GM10266 (cell line): ENCODE measurements around the gene TDRD10.

Experiments
- DNase-seq: peaks from one replicate; pipeline ENCODE4 v3.0.0; 2012; ENCODE audit errors: extremely low spot score
- CTCF ChIP-seq: IDR thresholded peaks from 2 replicates; pipeline ENCODE4 v1.5.1; 2012; ENCODE audit warnings: mild to moderate bottlenecking, low read depth; ENCODE audit not compliant: control insufficient read depth, insufficient read depth; ENCODE audit errors: missing control alignments

Gene TDRD10

DNA sequence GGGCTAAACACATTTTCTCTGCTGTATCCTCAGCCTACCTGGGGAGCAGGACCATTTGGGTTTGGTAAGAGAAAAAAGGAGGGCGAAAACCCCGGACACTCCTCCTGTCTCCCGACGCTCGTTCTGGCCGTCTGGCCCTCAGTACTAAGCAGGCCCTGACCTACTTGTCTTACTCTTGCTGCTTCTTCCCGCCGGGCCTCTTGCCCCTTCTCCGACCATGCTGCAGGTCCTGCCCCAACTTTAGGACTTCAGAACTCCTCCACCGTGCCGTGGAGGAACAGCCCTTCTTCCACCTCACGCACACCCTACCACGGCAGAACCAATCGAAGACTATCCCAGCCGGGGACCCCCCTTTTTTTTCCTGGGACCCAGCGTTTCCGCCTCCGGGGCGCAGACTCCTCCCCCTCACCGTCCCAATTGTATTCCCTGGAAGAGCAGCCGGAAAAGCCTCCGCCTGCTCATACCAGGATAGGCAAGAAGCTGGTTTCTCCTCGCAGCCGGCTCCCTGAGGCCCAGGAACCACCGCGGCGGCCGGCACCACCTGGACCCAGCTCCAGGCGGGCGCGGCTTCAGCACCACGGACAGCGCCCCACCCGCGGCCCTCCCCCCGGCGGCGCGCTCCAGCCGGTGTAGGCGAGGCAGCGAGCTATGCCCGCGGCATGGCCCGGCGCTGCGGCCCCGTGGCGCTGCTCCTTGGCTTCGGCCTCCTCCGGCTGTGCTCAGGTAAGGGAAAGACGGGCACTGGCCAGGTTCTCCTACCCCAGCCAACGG lies 65.6 kb downstream of the TDRD10 start, which contains the start of gene CHRNB2:
CHRNB2 (plus strand) TSS at position 393 of the 771 bp plus-strand sequence; CDS start at position 660, 267 bp downstream.
- no peak for TF ChIP-seq CTCF
- DNase-seq: peak; percentile 90

DNA sequence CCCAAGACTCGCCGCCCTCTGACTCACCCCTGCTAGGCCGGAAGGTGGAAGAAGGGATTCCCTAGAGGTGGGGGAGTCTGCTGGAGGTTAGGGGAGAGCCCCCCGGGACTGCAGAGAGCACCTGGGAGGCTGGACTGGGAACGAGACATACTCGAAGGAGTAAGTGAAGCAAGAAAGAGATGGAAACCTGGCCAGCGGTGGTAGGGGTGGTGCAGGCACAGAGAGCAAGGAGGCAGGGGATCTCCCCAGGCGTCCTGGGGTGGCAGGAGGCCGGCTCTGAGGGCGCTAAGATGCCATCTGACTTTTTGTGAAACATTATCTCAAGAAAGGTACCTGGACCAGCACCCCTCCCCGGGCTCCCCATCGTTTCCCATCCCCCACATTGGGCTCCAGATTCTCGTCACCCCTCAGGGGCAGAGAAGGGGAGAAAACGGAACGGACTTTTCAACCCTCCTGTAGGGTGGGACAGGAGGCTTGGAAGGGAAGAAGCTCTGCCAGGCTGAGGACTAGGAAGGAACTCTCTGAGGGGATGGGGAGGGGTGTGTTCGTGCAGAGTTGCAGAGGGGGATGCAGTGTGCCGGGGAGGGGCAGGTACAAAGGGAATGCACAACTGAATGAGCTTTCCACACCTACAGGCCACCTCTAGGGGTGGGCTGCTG lies 66.3 kb downstream of the TDRD10 start:
- DNase-seq: peak; percentile 47
- TF ChIP-seq CTCF: no peak

DNA sequence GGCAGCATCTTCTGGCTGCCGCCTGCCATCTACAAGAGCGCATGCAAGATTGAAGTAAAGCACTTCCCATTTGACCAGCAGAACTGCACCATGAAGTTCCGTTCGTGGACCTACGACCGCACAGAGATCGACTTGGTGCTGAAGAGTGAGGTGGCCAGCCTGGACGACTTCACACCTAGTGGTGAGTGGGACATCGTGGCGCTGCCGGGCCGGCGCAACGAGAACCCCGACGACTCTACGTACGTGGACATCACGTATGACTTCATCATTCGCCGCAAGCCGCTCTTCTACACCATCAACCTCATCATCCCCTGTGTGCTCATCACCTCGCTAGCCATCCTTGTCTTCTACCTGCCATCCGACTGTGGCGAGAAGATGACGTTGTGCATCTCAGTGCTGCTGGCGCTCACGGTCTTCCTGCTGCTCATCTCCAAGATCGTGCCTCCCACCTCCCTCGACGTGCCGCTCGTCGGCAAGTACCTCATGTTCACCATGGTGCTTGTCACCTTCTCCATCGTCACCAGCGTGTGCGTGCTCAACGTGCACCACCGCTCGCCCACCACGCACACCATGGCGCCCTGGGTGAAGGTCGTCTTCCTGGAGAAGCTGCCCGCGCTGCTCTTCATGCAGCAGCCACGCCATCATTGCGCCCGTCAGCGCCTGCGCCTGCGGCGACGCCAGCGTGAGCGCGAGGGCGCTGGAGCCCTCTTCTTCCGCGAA lies 69.4 kb downstream of the TDRD10 start:
- no peak for TF ChIP-seq CTCF
- no peak for DNase-seq

DNA sequence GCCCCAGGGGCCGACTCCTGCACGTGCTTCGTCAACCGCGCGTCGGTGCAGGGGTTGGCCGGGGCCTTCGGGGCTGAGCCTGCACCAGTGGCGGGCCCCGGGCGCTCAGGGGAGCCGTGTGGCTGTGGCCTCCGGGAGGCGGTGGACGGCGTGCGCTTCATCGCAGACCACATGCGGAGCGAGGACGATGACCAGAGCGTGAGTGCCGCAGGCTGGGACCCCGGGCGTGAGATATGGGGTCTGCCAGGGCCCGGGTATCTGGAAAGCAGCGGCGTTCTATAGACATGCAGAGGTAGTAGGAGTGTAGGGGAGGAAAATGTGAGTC lies 69.9 kb downstream of the TDRD10 start:
- no peak for TF ChIP-seq CTCF
- no peak for DNase-seq

- no peak for TF ChIP-seq CTCF
- DNase-seq: no peak
Measured at GRCh38 chr1:154572468-154573167, 70.6 kb downstream of the TDRD10 start.

DNA sequence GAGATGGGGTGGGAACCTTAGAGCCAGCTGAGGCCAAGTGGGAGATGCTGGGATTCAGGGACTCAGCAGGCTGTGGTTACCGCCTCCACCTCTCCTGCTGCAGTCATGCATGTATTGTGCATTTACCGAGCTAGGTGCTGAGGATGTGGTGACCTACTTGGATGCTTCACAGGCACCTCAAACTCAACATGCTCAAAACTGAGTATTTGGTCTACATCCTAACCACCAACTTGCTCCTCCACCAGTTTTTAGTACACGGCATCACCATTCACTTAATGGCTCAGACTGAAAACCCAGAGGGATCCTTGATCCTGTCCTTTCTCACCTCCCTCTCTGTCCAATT lies 71.1 kb downstream of the TDRD10 start:
- no peak for DNase-seq

More for the DNA sequence above, 71.1 kb downstream of the TDRD10 start:
- no peak for TF ChIP-seq CTCF
